Endothelial cell of umbilical vein (primary cell): ENCODE results near the gene HCN2.

ENCODE experiments used
- CTCF ChIP-seq, 2 donors: IDR thresholded peaks; 1 replicate in 1 of 2; 2 replicates in 1 of 2; pipeline ENCODE4 v1.5.1; 2011; ENCODE audit warnings: low read length in 2 of 2, mild to moderate bottlenecking in 2 of 2, moderate library complexity in 2 of 2, control low read depth in 1 of 2, inconsistent platforms in 1 of 2, low read depth in 1 of 2; ENCODE audit not compliant: insufficient read depth in 1 of 2; ENCODE audit errors: extremely low read depth in 1 of 2
- EZH2 ChIP-seq: IDR thresholded peaks from 2 replicates; pipeline ENCODE4 v1.6.1; 2012; ENCODE audit warnings: borderline replicate concordance, low read depth, mild to moderate bottlenecking, moderate library complexity, low read length, inconsistent platforms; ENCODE audit not compliant: severe bottlenecking
- GATA2 ChIP-seq: IDR thresholded peaks from 2 replicates; pipeline ENCODE4 v1.7.0; 2011; ENCODE audit warnings: low read depth, mild to moderate bottlenecking, moderate library complexity, mixed read lengths, low read length; ENCODE audit not compliant: insufficient read length, insufficient read depth
- JUN ChIP-seq: IDR thresholded peaks from 2 replicates; pipeline ENCODE4 v1.6.1; 2011; ENCODE audit warnings: borderline replicate concordance, low read depth; ENCODE audit not compliant: insufficient read length, insufficient read depth
- POLR2AphosphoS5 ChIP-seq: IDR thresholded peaks from 2 replicates; pipeline ENCODE4 v1.6.1; 2012; ENCODE audit warnings: low read depth, mild to moderate bottlenecking, control low read depth, low read length, moderate library complexity; ENCODE audit not compliant: insufficient read depth

- peak; percentile 62 to 78 for TF ChIP-seq CTCF (IDR thresholded peaks at IDR 0.05; ENCODE audit: extremely low read depth in 1 of 2, insufficient read depth in 1 of 2, low read depth in 1 of 2, low read length in 2 of 2)
- TF ChIP-seq EZH2 = no peak
- no peak for TF ChIP-seq JUN
- TF ChIP-seq GATA2 = no peak
- no peak for TF ChIP-seq POLR2AphosphoS5
Measured at GRCh38 chr19:588093-588740, 1.5 kb upstream of the HCN2 start.
